HL-60 (cell line): Measurements from ENCODE around the gene TXNDC2.
"Not testable (repeated sequence)": the region's sequence is repeated elsewhere in the genome, so short reads cannot be mapped to it uniquely, and the experiment has no call there.

Source experiments
- DNase-seq, 2 experiments: peaks; one replicate each; pipeline ENCODE4 v3.0.0-alpha.2; 2010 to 2020; ENCODE audit warnings: low read depth in 1 of 2, low spot score in 1 of 2
- H3K27ac ChIP-seq: fragments of 250-450 bp; sonication (Bioruptor Pico); replicated peaks from 2 replicates; pipeline ENCODE4 v1.5.1; 2020; ENCODE audit warnings: mild to moderate bottlenecking, moderate library complexity
- H3K27me3 ChIP-seq: fragments of 250-450 bp; sonication (Bioruptor Pico); 2 replicates; pipeline ENCODE4 v1.5.1; 2021; ENCODE audit warnings: mild to moderate bottlenecking, moderate library complexity; ENCODE audit not compliant: insufficient read depth, poor library complexity, severe bottlenecking
- H3K4me3 ChIP-seq: replicated peaks from 2 replicates; pipeline ENCODE4 v1.5.1; 2011; ENCODE audit warnings: mild to moderate bottlenecking, control low read depth, low read length; ENCODE audit not compliant: insufficient read depth
- CTCF ChIP-seq: IDR thresholded peaks from one replicate; pipeline ENCODE4 v1.5.1; 2011; ENCODE audit warnings: low read length, control low read depth, inconsistent platforms; ENCODE audit not compliant: insufficient read depth
- GABPA ChIP-seq: IDR thresholded peaks from 2 replicates; pipeline ENCODE4 v1.6.1; 2012; ENCODE audit warnings: low read depth
- POLR2AphosphoS5 ChIP-seq: IDR thresholded peaks from 2 replicates; pipeline ENCODE4 v1.6.1; 2012; ENCODE audit warnings: low read depth
- REST ChIP-seq: IDR thresholded peaks from 2 replicates; pipeline ENCODE4 v1.6.1; 2012; ENCODE audit warnings: low read depth; ENCODE audit not compliant: insufficient replicate concordance
- SPI1 ChIP-seq: IDR thresholded peaks from 2 replicates; pipeline ENCODE4 v1.6.1; 2012; ENCODE audit warnings: low read depth, mild to moderate bottlenecking, borderline replicate concordance

Gene TXNDC2

GRCh38 chr18:9886005-9886348 lies 204 bp downstream of the TXNDC2 start:
- no peak for DNase-seq
- Histone ChIP-seq H3K27ac (no peak overlapping the region), H3K4me3 (no peak overlapping the region), H3K27me3 (no peaks in the 10 kb centered on the region)
- TF ChIP-seq REST (no peak), POLR2AphosphoS5 (no peak), SPI1 (no peak), CTCF (no peak), GABPA (no peak)

DNA sequence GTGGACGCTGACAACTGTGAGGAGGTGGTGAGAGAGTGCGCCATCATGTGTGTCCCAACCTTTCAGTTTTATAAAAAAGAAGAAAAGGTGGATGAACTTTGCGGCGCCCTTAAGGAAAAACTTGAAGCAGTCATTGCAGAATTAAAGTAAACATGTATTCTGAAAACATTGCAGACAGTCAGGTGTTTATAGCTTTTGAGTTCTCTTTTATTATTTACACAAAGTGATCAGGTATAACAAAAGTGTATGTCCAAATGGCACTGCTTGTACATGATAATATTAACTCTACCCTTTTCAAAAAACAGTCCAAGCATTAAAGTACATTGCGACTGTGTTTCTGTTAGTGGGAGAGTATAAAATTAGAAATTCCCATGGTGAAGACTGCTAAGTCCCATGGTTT lies 2.2 kb downstream of the TXNDC2 start:
- no peak for DNase-seq
- H3K4me3 ChIP-seq, result no peak overlapping the region
- H3K27me3 ChIP-seq, result no peaks in the 10 kb centered on the region
- no peak overlapping the region for H3K27ac ChIP-seq
- no peak for TF ChIP-seq CTCF

- TF ChIP-seq CTCF, result no peak
- TF ChIP-seq REST, result no peak
- TF ChIP-seq SPI1, result no peak
- no peak for TF ChIP-seq POLR2AphosphoS5
- no peak for TF ChIP-seq GABPA
- no peak for DNase-seq
- no peaks in the 10 kb centered on the region for H3K27me3 ChIP-seq
- H3K27ac ChIP-seq, result no peak overlapping the region
- no peak overlapping the region for H3K4me3 ChIP-seq
These were observed 4.4 kb downstream of the TXNDC2 start for GRCh38 chr18:9890196-9890595.

- TF ChIP-seq CTCF, result no peak
- no peak for TF ChIP-seq REST
- no peak for TF ChIP-seq POLR2AphosphoS5
- TF ChIP-seq SPI1, result no peak
- TF ChIP-seq GABPA, result no peak
- no peak for DNase-seq
- Histone ChIP-seq H3K4me3 (no peak overlapping the region), H3K27me3 (no peaks in the 10 kb centered on the region), H3K27ac (no peak overlapping the region)
These were observed 5.2 kb downstream of the TXNDC2 start for GRCh38 chr18:9890957-9891356.

DNA sequence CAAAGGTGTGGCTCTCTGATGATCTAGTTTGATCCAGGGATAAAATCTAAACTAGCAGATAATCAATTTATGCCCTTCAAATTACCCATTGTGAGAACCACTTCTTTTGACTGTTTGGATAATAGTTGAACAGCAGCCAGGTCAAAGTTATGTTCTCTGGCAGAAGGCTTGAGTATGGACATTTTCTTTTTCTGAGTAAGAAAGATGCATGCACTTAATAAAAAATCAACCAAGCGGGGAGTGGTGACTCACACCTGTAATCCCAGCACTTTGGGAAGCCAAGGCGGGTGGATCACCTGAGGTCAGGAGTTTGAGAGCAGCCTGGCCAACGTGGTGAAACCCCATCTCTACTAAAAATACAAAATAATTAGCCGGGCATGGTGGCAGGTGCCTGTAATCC lies 5.7 kb downstream of the TXNDC2 start:
- not testable (repeated sequence) for H3K27me3 ChIP-seq, H3K27ac ChIP-seq, DNase-seq, H3K4me3 ChIP-seq
